Regular cardiac myocyte (primary cell): Measurements from ENCODE around the gene KCNMB4. TPM values are rescaled to one million over a fixed set of nuclear protein-coding genes. Genes with fewer than 3 reads are reported as not detected.

Experiments
- total RNA-seq: library from RNA; depleted of rRNA; stranded (reverse); fragments of >200 nt; gene quantifications from 2 replicates; pipeline ENCODE4 v1.2.3, GENCODE V29; 2014

Gene KCNMB4
- 1.9 and 5.1 TPM in 2 replicates for total RNA-seq

DNA sequence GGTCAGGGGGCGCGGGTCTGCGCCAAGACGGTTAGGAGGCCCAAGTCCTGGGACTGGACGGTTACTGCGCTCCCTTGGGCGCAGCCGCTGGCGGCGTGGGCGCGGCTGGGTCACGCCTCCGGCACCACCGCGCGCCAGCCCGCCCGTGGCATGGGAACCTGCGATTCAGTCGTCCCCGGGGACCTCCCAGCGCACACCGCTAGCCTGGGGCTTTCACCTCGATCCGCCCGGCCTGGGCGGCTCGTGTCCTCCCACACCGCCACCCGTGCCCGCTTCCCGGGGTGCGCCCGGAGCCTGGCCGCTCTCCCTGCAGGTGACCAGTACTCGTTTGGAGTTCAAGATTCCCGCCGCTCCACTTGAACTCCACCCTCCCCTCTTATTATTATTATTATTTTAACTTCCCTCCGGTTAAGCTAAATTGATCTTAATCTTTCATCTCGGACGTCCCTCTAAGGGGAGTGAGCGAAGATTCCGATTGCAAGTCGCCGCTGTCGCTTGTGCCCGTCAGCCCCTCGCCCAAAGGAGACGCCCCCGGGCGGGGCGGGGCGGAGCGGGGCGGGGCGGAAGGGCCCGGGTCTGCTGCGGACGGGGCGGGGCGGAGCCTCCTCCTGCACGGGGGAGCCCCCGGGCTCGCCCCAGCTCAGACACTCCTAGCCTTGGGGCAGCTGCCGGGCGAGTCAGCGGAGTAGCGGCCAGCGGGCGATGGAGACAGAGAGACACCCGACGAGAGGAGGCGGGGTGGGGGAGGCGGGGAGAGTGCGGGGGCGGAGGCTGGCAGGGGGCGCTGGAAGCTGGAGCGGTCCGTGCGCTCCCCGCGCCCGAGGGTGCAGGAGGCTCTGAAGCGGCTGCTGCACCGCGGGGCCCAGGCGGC is at the start of gene KCNMB4:
TSS of gene KCNMB4 (plus strand) at position 643 of the 871 bp plus-strand sequence. CDS start 445 bp downstream, outside the sequence.

Other genes starting within 250 kb of the KCNMB4 start
- 119 and 189 TPM in 2 replicates for gene CNOT2, start 122.9 kb upstream of the KCNMB4 start, total RNA-seq